Measurements from ENCODE around the gene TRIM3.

DNA sequence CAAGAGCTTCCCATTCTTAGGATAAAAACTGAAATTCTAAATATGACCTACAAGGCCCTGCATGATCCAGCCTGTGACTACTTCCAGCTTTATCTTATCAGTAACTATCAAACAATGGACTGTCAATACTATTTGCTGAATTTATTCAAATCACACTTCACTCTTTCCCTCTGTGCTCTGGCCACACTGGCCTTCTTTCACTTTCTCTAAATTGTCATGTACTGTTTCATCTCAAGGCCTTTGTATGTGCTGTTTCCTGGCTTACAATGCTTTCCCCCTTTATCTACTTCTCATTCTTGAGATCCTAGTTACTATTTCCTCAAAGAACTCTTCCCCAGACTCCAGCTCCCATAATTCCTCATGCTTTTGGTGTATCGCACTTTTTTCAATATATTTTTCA lies 13.2 kb upstream of the TRIM3 start:
- TF ChIP-seq, protein P1, sequence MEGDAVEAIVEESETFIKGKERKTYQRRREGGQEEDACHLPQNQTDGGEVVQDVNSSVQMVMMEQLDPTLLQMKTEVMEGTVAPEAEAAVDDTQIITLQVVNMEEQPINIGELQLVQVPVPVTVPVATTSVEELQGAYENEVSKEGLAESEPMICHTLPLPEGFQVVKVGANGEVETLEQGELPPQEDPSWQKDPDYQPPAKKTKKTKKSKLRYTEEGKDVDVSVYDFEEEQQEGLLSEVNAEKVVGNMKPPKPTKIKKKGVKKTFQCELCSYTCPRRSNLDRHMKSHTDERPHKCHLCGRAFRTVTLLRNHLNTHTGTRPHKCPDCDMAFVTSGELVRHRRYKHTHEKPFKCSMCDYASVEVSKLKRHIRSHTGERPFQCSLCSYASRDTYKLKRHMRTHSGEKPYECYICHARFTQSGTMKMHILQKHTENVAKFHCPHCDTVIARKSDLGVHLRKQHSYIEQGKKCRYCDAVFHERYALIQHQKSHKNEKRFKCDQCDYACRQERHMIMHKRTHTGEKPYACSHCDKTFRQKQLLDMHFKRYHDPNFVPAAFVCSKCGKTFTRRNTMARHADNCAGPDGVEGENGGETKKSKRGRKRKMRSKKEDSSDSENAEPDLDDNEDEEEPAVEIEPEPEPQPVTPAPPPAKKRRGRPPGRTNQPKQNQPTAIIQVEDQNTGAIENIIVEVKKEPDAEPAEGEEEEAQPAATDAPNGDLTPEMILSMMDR (IDR thresholded peaks at IDR 0.05; ENCODE audit: low read depth, low read length) = no peak
- no peak for TF ChIP-seq EZH2phosphoT487 (IDR thresholded peaks at IDR 0.05; ENCODE audit: low read depth)

Data from OCI-LY3 (cell line).